Fibroblast of skin of left biceps (primary cell): Measurements from ENCODE around the gene AURKAIP1.

Experiments used
- DNase-seq, 2 experiments: peaks; one replicate each; pipeline ENCODE4 v3.0.0-alpha.2; 2013; ENCODE audit warnings: low read depth in 2 of 2

AURKAIP1 gene

DNA sequence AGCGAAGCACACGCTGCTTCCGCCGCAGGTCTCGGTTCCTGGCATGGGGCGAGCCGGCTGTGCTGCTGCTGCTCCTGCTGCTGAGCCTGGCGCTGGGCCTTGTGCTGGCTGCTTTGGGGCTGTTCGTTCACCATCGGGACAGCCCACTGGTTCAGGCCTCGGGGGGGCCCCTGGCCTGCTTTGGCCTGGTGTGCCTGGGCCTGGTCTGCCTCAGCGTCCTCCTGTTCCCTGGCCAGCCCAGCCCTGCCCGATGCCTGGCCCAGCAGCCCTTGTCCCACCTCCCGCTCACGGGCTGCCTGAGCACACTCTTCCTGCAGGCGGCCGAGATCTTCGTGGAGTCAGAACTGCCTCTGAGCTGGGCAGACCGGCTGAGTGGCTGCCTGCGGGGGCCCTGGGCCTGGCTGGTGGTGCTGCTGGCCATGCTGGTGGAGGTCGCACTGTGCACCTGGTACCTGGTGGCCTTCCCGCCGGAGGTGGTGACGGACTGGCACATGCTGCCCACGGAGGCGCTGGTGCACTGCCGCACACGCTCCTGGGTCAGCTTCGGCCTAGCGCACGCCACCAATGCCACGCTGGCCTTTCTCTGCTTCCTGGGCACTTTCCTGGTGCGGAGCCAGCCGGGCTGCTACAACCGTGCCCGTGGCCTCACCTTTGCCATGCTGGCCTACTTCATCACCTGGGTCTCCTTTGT, 41.3 kb downstream of the AURKAIP1 start:
- DNase-seq, result no peak

DNA sequence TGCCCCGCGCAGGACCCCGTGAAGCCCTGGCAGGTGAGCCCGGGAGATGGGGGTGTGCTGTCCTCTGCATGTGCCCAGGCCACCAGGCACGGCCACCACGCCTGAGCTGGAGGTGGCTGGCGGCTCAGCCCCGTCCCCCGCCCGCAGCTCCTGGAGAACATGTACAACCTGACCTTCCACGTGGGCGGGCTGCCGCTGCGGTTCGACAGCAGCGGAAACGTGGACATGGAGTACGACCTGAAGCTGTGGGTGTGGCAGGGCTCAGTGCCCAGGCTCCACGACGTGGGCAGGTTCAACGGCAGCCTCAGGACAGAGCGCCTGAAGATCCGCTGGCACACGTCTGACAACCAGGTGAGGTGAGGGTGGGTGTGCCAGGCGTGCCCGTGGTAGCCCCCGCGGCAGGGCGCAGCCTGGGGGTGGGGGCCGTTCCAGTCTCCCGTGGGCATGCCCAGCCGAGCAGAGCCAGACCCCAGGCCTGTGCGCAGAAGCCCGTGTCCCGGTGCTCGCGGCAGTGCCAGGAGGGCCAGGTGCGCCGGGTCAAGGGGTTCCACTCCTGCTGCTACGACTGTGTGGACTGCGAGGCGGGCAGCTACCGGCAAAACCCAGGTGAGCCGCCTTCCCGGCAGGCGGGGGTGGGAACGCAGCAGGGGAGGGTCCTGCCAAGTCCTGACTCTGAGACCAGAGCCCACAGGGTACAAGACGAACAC, 42.1 kb downstream of the AURKAIP1 start:
- no peak for DNase-seq

DNA sequence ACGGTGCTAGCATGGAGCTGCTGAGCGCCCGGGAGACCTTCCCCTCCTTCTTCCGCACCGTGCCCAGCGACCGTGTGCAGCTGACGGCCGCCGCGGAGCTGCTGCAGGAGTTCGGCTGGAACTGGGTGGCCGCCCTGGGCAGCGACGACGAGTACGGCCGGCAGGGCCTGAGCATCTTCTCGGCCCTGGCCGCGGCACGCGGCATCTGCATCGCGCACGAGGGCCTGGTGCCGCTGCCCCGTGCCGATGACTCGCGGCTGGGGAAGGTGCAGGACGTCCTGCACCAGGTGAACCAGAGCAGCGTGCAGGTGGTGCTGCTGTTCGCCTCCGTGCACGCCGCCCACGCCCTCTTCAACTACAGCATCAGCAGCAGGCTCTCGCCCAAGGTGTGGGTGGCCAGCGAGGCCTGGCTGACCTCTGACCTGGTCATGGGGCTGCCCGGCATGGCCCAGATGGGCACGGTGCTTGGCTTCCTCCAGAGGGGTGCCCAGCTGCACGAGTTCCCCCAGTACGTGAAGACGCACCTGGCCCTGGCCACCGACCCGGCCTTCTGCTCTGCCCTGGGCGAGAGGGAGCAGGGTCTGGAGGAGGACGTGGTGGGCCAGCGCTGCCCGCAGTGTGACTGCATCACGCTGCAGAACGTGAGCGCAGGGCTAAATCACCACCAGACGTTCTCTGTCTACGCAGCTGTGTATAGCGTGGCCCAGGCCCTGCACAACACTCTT, 42.8 kb downstream of the AURKAIP1 start:
- no peak for DNase-seq

DNA sequence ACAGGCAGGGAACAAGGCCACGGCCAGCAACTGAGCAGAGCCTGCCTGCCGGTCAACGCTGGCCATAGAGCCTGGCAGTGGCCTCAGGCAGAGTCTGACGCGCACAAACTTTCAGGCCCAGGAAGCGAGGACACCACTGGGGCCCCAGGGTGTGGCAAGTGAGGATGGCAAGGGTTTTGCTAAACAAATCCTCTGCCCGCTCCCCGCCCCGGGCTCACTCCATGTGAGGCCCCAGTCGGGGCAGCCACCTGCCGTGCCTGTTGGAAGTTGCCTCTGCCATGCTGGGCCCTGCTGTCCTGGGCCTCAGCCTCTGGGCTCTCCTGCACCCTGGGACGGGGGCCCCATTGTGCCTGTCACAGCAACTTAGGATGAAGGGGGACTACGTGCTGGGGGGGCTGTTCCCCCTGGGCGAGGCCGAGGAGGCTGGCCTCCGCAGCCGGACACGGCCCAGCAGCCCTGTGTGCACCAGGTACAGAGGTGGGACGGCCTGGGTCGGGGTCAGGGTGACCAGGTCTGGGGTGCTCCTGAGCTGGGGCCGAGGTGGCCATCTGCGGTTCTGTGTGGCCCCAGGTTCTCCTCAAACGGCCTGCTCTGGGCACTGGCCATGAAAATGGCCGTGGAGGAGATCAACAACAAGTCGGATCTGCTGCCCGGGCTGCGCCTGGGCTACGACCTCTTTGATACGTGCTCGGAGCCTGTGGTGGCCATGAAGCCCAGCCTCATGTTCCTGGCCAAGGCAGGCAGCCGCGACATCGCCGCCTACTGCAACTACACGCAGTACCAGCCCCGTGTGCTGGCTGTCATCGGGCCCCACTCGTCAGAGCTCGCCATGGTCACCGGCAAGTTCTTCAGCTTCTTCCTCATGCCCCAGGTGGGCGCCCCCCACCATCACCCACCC, 43.7 kb downstream of the AURKAIP1 start, which contains the start of gene TAS1R3:
TAS1R3 (plus strand) TSS at position 213 of the 898 bp plus-strand sequence; CDS start at position 279, 66 bp downstream.
- no peak for DNase-seq

DNA sequence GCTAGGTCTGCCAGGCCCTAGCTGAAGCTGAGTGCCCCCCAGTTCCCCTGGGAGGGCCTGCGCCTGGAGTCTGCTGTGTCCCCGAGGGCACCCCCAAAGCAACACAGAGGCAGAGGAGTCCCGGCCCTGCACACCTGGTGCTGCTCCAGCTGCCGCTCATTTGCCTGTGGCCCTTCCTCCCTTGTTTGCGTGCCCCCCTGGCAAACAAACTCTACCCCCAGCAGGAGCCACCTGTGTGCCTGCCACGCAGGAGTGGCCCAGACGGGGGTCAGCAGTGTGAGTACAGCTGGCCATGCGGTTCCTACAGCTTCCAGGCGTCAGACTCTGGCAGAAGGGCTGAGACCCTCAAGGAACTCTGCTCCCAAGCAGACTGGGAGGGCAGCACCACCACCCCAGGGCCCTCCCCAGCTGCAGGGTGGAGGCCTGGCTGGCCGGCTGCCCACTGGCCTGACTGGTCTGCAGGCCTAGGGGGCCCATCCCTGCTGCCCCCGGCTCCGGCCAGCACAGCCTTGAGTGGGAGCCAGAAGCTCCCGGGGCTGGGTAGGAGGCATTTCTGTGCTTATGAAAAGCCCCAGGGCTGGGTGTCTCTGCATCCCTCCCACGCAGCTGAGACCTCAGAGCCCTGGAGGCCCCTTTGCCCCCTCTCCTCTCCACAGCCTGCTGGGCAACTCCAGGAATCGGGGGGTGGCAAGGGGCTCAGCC, 44.5 kb downstream of the AURKAIP1 start:
- DNase-seq, result no peak

DNA sequence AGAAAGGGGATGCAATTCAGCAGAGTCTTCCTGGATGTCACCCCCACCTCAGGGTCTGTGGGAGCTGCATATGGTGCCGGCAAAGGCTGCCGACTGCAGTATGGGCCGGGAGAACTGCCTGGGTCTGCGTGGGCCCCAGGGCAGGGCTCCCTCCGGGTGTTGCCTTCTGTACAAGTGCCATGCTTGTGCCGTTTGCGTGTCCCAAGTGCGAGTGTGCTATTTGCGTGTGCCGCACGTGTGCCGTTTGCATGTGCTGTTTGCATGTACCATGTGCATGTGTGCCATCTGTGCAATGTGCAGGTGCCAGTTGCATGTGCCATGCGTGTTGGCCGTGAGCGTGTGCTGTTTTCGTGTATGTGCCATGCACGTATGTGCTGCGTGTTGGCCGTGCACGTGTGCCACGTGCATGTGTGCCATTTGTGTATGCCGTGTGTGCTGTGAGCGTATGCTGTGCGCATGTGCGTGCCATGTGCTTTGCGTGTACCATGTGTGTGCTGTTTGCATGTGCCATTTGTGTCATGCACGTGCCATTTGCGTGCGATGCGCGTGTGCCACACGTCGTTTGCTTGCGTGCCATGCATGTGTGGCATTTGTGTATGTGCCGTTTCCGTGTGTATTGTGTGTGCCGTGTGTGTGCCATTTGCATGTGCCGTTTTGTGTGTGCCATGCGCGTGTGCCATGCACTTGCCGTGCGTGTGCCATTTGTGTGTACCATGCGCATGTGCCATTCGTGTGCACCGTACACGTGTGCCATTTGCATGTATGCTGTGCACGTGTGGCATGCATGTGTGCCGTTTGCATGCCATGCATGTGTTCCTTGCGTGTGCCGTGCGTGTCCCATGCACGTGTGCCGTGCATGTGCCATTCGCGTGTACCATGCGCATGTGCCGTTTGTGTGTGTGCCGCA, 45.5 kb downstream of the AURKAIP1 start:
- DNase-seq, result no peak

DNA sequence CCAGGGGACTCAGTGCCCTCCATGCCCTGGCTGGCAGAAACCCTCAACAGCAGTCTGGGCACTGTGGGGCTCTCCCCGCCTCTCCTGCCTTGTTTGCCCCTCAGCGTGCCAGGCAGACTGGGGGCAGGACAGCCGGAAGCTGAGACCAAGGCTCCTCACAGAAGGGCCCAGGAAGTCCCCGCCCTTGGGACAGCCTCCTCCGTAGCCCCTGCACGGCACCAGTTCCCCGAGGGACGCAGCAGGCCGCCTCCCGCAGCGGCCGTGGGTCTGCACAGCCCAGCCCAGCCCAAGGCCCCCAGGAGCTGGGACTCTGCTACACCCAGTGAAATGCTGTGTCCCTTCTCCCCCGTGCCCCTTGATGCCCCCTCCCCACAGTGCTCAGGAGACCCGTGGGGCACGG, 46.8 kb downstream of the AURKAIP1 start:
- no peak for DNase-seq

DNA sequence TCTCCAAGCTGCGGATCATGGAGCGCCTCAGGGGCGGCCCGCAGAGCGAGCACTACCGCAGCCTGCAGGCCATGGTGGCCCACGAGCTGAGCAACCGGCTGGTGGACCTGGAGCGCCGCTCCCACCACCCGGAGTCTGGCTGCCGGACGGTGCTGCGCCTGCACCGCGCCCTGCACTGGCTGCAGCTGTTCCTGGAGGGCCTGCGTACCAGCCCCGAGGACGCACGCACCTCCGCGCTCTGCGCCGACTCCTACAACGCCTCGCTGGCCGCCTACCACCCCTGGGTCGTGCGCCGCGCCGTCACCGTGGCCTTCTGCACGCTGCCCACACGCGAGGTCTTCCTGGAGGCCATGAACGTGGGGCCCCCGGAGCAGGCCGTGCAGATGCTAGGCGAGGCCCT, 47.7 kb downstream of the AURKAIP1 start:
- DNase-seq, result no peak

DNA sequence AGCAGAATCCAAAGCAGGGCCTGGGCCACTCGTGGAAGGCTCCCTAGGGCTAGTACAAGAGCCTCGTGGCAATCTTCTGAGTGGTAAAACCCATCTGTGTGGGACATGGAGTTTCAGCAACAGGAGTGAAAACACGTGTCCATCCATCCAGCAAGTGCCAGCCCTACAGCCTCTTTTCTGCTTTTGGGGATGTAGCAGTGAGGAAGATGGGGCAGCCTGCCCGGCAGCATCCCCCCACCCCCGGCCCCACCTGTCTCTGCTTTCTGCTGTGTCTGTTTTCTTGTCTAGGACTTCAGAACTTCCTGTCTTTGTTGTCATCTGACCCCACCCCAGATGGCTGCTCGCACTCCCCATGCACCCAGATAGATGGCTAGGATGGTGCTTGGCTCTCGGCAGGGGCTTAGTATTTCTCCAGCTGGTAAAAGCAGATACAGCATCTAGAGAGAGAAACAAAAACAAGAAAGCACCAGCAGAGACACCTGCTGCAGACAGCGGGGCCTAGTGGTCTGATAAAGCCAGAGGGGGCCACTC, 48.9 kb downstream of the AURKAIP1 start:
- DNase-seq, result no peak

DNA sequence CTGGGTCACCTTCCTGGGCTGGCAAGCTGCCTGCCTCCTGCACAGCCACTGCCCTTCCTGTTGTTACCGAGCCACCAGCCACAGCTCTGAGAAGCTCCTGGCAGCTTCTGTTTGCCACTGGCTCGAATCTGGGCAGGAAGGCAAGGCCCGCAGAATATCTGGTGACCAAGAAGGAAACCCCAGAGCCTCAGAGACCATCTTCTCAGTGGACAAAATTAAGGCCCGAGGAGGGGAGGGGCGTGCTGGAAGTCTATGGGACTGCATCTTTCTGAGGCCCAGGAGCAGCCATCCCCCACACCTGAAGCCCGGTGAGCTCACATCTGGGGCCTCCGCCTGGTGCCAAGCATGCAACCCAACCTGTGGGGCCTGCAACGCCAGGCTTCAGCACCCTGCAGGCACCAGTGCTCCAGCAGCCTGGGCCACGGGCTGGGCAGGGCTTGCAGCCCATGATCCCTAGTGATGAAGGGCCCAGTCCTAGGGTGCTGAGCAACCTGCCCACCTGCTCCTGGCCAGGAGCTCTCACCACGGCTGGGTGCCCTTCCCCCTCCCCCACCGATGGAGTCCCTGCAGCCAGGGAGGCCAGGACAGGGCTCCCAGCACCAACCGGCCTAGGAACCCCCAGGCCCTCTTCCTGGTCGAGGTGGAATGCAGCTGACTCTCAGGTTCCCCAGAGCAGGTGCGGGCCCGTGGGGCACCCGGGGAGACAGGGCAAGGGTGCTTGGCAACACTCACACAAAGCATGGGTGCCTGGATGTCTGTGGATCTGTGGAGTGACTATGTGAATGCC, 49.5 kb downstream of the AURKAIP1 start:
- no peak for DNase-seq

DNA sequence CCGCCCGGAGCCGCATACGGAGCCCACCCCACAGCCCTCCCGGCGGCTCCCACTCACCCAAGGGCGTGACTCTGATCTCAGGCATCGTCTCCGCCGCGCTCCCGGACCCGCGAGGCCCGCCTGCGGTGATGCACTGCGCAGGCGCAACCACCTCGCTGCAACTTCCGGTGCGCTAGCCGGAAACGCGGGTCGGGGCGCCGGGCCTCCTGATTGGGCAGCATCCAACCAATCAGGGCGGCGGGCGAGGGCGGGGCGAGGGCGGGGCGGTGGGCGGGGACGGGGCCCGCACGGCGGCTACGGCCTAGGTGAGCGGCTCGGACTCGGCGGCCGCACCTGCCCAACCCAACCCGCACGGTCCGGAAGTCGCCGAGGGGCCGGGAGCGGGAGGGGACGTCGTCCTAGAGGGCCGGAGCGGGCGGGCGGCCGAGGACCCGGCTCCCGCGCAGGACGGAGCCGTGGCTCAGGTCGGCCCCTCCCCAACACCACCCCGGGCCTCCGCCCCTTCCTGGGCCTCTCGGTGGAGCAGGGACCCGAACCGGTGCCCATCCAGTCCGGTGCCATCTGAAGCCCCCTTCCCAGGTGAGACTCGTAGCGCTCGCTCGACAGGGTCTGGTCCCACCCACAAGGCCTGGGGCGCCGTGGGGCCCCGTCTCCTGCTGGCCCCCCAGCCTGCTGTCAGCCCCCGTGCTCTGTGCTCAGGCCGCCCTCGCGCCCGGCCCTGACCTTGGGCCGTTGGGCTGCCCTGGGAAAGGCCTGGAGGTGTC, 50.3 kb downstream of the AURKAIP1 start, which contains the start of the genes CPTP and INTS11:
CPTP (plus strand) TSS at position 279 of the 764 bp plus-strand sequence. CDS start 2,109 bp downstream, outside the sequence.
INTS11 (minus strand) TSS at position 137 of the 764 bp plus-strand sequence; CDS start at position 85, 52 bp downstream.
- DNase-seq, result peak; percentile 66 to 74

DNA sequence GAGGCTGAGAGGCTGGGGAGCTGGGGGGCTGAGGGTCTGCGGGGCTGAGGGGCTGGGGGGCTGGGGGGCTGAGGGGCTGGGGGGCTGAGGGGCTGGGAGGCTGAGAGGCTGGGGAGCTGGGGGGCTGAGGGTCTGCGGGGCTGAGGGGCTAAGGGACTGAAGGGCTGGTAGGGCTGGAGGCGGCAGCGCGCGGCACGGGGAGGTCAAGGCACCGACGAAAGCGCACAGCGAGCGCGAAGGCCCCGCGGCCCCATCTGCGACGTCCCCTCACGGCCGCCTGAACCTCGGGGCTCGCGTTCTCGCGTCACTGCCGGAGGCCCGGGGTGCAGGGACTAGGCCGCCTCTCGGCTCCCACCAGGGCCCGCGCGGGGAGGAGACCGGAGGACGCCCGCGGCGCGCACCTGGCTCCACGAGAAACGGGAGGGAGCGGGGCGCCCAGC, 50.9 kb downstream of the AURKAIP1 start:
- no peak for DNase-seq
